DMS79 treated with DMSO at 0.1 percent for 48 hours (cell line): ENCODE results near the gene PIAS4.
A peak's percentile ranks its signal among the peaks of the same experiment; 100 is the strongest.
"Not testable (repeated sequence)": the region's sequence is repeated elsewhere in the genome, so short reads cannot be mapped to it uniquely, and the experiment has no call there.

Experiments
- DNase-seq: peaks from one replicate; lab custom pipeline; 2025; lab: John Stamatoyannopoulos, UW

PIAS4 gene, protein sequence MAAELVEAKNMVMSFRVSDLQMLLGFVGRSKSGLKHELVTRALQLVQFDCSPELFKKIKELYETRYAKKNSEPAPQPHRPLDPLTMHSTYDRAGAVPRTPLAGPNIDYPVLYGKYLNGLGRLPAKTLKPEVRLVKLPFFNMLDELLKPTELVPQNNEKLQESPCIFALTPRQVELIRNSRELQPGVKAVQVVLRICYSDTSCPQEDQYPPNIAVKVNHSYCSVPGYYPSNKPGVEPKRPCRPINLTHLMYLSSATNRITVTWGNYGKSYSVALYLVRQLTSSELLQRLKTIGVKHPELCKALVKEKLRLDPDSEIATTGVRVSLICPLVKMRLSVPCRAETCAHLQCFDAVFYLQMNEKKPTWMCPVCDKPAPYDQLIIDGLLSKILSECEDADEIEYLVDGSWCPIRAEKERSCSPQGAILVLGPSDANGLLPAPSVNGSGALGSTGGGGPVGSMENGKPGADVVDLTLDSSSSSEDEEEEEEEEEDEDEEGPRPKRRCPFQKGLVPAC

DNA sequence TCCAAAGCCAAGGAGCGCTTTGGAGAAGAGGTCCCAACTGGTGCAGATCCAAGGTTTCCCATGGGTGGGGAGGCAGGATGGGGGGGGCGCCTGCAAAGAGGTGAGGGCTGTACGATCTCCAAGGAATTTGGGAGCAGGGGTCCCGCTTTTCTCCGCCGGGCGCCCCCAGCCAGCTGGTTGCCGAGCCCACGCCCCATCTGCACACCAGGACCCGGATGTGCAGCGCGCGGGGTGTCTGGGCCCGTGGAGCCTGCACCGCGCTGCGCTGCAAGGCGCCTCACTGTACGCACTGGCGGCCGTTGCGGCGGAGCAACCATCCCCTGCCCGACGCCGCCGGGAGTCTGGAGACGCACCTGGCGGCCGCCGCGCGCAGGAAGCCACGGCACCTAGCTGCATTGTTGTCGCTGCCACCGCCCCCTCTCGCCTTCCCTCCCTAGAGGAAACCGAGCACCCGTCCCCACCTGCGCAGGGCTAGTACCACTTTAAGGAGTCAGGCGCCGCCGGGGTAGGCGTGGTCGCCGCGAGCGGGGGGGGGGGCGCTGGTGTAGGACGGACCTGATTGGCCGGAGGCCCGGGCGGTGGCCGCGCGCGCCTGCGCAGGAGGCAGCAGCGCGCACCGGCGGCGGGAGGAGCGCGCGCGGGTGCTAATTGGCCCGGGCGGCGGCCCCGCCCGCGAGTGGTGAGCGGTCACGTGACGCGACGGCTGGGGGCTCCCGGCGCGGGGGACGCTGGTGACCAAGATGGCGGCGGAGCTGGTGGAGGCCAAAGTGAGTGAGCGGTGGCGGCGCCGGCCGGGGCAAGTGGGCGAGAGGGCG lies at the start of gene PIAS4:
Gene PIAS4, plus strand, starts transcription at position 716 of the 815 bp plus-strand sequence. Its CDS starts 25 bp downstream, at position 741.
- peak; percentile 86 for DNase-seq

DNA sequence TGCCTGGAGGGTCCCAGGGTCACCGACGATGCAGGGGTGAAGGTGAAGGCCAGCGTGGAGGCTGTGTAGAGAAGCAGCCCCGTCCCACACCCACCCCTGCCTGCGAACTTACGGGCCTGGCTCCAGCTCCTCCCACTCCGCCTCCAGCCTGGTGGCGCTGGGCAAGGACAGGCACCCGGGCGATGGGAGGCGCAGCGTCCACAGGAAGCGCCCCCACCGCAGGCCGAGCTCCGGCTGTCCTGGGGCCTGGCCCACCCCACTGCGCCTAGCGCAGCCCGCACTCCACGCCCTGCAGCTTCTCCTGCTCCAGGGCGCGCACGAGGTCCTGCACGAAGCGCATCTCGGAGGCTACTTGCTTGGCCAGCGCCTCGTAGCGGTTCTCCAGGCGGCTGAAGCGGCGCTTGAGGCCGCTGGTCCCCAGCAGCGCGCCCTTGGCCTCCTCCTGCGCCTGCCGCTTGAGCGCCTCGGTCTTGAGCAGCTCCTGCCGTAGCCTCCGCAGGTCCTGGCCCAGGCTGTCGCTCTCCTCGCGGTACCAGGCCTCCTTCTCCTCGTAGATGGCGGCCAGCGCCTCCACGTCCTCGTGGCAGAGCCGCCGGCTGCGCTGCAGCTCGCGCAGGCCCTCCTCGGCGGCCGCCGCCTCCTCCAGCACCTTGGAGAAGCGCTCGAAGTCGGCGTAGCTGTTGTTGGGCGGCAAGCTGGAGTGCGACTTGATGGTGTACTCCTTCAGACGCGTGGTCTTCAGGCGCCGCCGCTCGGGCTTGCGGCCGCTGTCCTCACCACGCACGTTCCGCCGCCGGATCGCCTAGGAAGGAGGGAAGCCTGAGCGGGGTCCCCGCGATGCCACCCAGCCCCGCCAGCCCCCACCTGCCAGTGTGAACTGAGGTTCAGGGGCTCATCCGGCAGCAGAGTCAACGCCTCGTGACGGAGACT lies 48.4 kb upstream of the PIAS4 start:
- no peak for DNase-seq

DNA sequence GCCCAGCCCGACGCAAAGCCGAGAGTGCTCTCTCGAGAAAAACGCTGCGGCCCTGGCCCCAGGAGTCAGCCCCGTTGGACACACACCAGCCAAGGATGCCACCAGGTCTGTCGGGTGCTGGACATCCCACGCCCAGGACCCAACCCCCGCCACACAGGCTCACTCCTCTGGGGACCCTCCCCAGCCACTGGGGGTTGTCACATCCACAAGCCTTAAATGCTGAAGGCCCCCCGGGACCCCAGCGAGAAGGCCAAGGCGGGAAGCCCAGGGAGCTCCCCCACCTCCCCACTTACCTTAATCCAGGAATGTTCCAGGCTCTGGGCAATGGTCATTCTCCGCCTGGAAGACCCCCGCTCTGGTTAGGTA lies 47.8 kb upstream of the PIAS4 start:
- no peak for DNase-seq

DNA sequence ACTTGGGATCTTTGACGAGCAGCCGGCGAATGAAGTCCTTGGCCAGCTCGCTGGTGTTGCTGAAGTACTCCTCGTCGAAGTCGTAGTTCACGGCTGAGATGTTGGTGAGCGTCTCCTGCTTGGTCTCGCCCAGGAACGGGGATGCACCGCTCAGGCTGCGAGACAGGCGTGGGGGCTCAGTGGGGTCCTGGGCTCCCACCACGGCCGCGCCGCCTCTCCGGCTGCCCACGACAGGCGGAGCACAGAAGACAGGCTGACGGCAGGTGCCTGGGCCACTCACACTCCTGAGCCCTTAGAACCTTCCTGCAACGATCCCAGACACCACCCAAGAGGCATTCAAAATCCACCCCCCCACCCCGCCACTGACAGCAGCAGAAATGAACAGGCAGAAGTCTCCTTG lies 46.5 kb upstream of the PIAS4 start:
- DNase-seq: no peak

DNA sequence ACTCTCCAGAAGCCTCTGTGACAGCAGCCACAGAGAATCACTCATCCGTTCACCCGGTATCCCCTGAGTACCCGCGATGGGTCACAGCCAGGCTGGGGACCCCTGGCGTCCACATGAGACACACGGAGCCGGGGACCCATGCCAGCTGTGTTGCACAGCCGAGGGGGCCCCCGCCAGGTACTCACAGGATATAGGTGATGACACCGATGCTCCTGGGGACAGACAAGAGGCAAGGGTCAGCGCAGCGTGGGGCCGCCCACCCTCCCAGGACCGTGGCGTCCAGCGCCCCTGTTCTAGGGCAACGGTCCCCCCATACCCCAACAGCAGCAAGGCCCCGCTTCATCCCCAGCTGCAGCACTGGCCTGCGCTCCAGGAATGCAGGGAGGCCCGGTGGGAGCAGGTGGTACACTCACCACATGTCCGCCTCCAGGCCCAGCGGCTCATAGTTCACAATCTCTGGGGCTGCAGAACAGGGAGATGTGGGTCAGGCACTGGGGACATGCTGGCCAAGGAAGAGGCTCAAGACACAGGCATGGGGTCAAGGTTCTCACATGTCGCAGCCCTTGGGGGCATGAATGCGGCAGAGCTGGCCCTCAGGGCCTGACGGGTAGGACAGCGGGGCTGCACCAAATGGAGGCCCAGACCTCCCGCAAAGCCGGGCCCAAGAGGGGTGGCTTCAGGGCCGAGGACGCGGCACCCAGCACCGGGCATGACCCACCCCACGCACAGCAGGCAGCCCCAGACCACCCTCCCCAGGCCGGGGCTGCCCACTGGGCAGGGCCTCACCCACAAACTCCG lies 43.9 kb upstream of the PIAS4 start:
- no peak for DNase-seq

DNA sequence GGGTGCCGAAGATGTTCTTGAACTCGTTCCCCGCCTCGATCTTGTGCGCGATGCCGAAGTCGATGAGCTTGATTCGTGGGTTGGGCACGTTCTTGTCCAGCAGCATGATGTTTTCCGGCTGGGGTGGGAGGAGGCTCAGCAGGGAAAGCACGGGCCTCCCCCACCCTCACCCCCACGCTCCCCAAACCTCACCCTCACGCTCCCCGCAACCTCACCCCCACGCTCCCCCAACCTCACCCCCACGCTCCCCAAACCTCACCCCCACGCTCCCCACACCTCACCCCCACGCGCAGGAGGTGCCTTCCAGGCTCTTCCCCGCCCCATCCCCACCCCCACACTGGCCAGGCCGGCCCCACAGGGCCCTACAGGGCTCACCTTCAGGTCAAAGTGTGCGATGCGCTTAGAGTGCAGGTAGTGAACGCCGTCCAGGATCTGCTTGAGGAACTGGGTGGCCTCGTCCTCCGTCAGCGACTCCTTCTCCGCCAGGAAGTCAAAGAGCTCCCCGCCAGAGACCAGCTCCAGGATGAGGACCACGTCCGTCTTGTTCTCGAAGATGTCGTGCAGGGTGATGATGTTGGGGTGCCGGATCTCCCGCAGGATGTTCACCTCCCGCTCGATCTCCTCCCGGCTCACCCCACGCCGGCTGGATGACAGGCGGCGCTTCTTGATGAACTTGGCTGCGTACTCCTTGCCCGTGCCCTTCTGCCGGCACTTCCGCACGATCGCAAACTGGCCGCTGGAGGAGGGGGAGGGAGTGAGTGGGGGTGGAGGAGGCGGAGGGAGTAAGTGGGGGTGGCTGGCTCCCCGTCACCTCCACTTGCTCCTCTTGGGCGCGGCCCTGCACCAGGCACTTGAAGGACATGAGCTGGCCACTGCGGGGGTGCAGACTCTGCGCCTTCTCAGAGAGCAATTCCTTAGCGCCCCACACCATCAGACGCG lies 43.0 kb upstream of the PIAS4 start:
- no peak for DNase-seq

DNA sequence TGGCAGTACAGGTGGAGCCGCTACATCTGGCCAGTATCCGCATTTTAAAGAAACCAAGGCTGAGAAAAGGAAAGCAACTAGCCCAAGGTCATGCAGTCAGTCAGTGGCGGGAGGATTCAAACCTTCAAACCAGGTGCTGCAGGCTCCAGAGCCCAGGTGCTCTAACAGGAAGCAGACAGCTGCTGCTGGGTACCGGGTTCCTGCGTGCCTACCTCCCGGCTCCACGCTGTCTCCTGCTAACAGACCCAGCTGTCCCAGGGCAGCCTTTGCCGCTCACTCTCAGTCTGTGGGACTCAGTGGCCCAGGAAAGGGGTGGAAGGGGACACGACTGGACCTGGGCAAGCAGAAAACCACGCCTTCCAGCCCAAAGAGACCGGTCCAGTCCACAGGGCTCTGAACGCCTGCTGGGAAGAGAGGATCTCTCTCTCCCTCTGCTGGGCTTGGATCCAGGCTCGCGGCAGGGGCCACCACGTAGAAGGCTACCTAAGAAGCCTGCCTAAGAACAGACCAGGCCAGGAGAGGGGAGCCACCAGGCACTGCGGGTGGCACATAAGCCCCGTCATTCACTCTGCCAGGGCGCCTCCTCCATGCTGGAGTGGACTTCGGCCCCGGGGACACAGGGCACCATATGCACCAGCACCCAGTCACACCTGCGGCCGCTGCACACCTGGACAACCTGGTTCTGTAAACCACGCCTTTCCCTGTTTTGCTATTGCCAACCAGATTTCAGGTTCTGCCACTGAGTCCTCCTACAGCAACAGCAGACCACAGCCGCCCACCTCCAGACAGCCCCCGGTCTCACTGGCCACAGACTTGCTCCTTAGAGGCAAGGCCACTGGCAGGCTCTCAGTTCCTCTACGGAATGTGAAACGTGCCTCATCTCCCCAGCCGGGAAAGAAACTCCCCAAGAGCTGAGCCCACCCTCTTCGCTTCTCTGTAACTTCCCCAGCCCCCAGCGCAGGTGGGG lies 41.2 kb upstream of the PIAS4 start:
- DNase-seq: no peak

DNA sequence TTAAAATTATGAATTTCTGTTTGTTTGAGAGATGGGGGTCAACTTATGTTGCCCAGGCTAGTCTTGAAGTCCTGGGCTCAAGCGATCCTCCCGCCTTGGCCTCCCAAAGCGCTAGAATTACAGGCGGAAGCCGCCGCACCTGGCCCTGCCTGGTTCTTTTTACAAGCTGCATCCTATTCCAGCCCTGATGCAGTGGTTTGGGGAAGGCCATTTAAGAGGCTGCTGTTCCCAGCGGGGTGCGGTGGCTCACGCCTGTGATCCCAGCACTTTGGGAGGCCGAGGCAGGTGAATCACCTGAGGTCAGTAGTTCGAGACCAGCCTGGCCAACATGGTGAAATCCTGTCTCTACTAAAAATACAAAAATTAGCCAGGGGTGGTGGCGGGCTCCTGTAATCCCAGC lies 39.6 kb upstream of the PIAS4 start:
- not testable (repeated sequence) for DNase-seq

DNA sequence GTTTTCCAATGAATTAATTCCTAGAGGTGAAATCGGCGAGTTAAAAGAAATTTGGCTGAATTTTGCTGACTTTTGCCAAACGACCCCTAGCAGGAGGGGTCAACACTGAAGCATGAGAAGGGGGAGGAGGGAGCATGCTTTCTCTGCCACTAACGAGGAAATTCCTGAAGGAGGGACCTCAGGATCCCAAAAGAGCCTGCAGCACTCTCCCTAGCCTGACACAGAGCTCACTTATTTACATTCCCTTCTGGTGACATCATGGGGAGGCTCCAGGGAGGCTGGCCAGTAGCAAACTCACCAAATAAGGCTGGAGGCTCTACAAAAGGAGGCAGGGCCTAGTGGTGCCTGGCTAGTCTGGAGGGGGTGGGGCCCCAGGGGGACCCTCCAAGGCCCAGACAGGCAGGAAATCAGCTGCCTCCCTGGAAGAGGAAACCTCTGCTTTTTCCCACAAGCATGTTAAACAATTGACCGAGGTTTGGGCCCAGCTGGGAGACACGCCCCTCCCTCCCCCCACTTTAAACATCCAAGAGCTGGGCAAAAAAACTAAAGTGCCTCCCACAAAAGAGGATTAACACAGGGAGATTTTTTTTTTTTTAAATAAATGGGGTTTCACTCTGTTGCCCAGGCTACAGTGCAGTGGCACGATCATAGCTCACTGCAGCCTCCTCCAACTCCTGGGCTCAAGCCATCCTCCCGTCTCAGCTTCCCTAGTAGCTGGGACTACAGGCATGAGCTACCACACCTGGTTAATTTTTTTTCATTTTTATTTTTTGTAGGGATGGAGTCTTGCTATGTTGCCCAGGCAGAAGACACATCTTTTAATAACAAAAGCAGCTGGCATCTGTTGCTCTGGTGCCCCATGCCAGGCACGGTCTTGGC lies 38.7 kb upstream of the PIAS4 start:
- no peak for DNase-seq

DNA sequence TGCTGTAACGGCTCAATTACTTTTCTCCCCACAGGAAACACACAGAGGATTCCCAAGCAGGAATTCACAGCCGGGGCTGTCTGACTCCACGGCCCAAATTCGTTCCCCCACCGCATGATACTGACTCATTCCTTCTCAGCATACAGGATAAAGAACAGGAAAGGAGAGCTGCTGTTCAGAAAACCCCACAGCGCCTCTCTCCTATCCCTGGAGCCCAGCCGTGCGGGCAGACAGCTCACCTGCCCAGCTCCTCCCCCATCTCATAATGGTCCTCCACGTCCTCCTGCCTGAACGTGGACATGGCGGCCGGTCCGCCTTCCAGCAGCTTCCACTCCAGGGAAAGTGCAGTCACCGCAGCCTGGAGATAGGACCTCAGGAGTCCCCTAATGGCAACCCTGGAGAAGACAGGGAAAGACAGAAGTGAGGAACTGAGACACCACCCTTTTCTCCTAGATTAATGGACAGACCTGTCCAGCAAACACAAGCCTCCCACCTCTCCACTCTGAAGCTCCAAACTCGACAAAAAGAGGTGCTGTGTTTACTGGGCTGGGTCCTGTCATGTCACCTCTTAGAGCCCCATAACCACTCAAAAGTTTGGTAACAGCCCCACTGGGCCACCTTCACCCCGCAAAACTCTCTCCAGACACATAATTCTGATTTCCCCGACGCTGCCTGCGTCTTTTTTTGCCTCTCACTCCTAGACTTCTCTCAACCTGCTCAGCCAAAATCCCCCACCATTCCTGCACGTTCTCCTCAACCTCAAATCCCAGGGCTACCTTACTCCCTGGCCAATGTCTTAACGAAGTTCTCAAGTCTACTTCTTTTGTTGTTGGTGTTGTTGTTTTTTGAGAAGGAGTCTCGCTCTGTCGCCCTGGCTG lies 37.9 kb upstream of the PIAS4 start:
- no peak for DNase-seq

DNA sequence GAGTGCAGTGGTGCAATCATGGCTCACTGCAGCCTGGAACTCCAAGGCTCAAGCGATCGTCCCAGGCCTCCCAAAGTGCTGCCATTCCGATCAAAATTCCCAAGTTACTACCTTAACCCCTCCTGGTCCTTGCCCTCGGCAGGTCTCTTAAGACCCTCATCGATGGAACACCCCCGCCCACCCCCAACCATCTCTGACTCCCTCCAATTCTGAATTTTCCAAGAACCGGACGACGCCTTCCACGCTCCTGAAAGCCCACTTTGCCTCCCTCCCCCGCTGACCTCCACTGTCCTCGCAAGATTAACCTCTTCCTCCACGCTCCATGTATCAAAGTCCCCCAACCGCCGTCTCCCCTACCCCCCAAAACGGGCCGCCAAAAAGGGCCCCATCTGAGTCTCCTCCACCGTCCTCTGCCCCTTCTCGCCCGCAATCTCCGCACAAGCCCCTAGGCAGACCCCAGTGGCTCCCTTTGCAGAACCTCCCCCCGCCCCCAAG lies 37.2 kb upstream of the PIAS4 start:
- DNase-seq: no peak

DNA sequence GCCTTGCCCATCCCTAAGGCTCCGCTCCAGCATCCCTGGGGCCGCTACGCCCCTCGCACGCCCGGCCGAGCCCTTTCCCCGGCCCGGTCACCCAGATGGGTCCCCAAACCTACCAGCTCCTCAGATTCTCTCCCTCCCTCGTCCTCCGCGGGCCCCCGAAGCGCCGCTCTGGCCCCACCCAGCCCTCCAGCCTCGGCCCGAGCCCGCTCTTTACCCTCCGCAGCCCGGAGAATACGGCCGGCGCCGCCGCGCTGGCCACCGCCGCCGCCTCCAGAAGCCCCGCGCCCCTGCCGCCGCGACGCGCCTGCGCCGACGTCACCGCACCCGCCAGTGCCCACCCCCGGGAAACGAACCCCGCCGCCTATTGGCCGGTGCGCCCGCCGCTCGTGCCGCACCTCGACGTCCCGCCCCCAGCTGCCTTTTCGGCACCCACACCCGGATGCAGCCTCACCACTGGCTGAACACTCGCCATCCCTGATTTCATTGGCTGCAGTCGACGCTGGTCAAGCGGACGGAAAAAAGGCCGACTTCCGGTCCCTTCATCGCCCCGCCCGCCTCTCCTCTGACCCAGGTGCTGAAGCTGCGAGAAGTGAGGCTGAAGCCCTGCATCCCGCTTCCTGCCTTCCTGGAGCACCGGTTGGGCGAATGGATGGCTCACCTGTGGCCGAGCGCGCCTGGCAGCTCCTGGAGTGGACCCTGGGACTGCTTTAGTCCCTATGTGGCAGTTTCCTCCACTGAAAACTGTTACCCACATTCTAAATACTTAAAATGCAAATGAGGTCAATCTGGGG lies 36.5 kb upstream of the PIAS4 start, which contains the start of gene DAPK3:
Gene DAPK3, minus strand, starts transcription at position 292 of the 791 bp plus-strand sequence. CDS start 1,364 bp downstream, outside the sequence.
- DNase-seq: peak; percentile 97

DNA sequence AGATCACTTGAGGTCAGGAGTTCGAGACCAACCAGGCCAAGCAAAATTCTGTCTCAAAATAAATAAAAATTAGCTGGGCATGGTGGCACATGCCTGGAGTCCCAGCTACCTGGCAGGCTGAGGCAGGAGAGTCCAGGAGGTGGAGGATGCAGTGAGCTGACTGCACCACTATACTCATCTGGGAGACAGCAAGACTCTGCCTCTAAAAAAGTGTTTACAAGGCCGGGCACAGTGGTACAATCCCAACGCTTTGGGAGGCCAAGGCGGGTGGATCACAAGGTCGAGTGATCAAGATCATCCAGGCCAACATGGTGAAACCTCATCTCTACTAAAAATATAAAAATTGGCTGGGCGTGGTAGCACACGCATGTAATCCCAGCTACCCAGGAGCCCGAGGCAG lies 32.4 kb upstream of the PIAS4 start:
- DNase-seq: no peak

DNA sequence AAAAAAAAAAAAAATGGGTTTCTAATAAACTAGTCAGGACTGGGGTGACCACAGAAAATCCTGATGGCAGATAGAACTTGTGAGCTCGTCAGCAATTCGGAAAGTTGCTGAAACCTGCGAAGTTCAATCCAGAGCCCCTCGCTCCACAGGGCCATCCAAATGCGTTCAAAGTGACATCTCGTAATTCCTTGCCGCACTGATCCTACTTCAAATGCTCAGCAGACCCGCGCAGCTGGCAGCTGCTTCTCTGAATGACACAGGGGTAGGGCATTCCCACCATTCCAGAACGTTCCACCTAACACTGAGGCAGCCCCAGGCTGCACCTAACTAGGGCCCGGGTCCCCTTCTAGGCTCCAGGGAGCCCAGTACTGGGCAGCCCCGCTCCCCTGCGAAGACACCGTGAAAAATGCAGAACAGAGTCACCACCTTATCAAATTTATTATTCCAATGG lies 31.9 kb upstream of the PIAS4 start:
- DNase-seq: no peak

DNA sequence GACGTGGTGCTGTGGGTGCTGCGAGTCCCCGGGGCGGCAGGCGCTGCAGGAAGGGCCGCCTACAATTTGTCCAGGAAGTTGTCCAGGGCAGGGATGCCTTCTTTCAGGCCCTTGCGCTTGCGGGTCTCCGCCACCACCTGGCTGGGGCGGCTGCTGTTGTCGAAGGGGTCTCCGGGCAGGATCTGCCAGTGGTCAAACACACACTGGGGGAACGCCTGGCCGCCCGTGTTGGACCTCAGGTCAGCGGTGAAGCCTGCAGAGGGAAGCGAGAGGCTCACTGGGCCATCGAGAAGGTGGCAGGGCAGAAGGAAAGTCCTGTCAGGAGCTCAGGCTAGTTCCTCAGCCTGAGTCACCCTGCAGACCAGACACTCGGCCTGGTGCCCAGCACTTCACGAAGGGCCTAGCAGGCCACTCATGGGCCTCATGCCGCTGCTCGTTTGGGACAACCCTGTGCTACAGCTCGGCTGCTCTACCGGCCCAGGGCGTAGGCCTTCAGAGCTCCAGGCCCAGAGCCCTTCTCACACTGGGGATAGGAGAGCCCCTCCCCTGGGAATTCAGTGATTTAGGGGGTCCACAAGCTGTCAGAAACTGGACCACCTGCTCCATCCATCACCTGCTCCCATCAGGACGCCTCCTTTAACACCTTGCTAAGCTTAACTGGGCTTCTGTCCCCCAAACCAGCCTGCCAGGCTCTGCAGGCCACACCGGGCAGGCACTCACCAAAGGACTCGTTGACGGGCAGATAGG lies 30.9 kb upstream of the PIAS4 start:
- DNase-seq: no peak
